HepG2 (cell line): ENCODE data around the gene PHYH. TPM values are rescaled to one million over a fixed set of nuclear protein-coding genes. Genes with fewer than 3 reads are reported as not detected.

Experiments
- ELF3 ChIP-seq: IDR thresholded peaks from 2 replicates; pipeline ENCODE4 v1.6.1; 2016; ENCODE audit warnings: missing genetic modification reagents, missing compliant biosample characterization
- FOSL1 ChIP-seq: sonication (generic); formaldehyde crosslinking; IDR thresholded peaks from 2 replicates; pipeline ENCODE4 v1.9.0; 2021; ENCODE audit warnings: missing genetic modification reagents, borderline replicate concordance
- FUBP1 ChIP-seq: sonication (generic); formaldehyde crosslinking; IDR thresholded peaks from 2 replicates; pipeline ENCODE4 v1.5.1; 2020; ENCODE audit warnings: missing genetic modification reagents, mild to moderate bottlenecking, borderline replicate concordance
- HCFC1 ChIP-seq: fragments of 150-350 bp; IDR thresholded peaks from 2 replicates; pipeline ENCODE4 v1.6.1; 2014; ENCODE audit warnings: low read depth, low read length
- KLF9 ChIP-seq: IDR thresholded peaks from 2 replicates; pipeline ENCODE4 v1.6.1; 2016; ENCODE audit warnings: low read depth
- TOPORS ChIP-seq: sonication (generic); formaldehyde crosslinking; IDR thresholded peaks from 2 replicates; pipeline ENCODE4 v1.8.0; 2023; ENCODE audit warnings: mild to moderate bottlenecking, missing genetic modification reagents
- ZBTB40 ChIP-seq, 2 experiments: fragments of 450-650 bp in 1 of 2; sonication (generic) in 1 of 2; formaldehyde crosslinking in 1 of 2; IDR thresholded peaks; 2 replicates each; pipeline versions ENCODE4 v1.6.1 to v1.8.0; 2016 to 2022; ENCODE audit warnings: antibody characterized with exemption in 1 of 2, mild to moderate bottlenecking in 1 of 2, missing genetic modification reagents in 1 of 2
- ZGPAT ChIP-seq: IDR thresholded peaks from 2 replicates; pipeline ENCODE4 v1.6.1; 2016; ENCODE audit warnings: mild to moderate bottlenecking
- ZNF431 ChIP-seq: sonication (generic); formaldehyde crosslinking; IDR thresholded peaks from 2 replicates; pipeline ENCODE4 v1.9.0; 2022; ENCODE audit warnings: missing genetic modification reagents, low read depth, mild to moderate bottlenecking, borderline replicate concordance
- ZNF512B ChIP-seq: sonication (generic); formaldehyde crosslinking; IDR thresholded peaks from 2 replicates; pipeline ENCODE4 v1.5.1; 2020; ENCODE audit warnings: missing genetic modification reagents, mild to moderate bottlenecking, borderline replicate concordance
- ZNF616 ChIP-seq: sonication (generic); formaldehyde crosslinking; IDR thresholded peaks from 2 replicates; pipeline ENCODE4 v1.5.0; 2020; ENCODE audit warnings: low read depth, mild to moderate bottlenecking, missing genetic modification reagents
- ZNF7 ChIP-seq: IDR thresholded peaks from 2 replicates; pipeline ENCODE4 v1.6.1; 2016; ENCODE audit warnings: missing biosample characterization, missing genetic modification reagents
- polyA plus RNA-seq, 8 experiments: library from polyadenylated mRNA; depleted of rRNA in 3 of 8; stranded (reverse) in 7 of 8; unstranded in 1 of 8; fragments of >200 nt; fragmentation: Illumina TruSeq in 4 of 8; extraction: Trizol in 4 of 8; gene quantifications; 2 replicates each; pipeline versions ENCODE4 v1.2.1 to v1.2.3, GENCODE V29; 2011 to 2016; ENCODE audit warnings: low read depth in 4 of 8, missing spikeins in 1 of 8, mixed read lengths in 1 of 8; ENCODE audit not compliant: insufficient read depth in 1 of 8
- total RNA-seq, 5 experiments: library from RNA; depleted of rRNA; stranded (reverse); fragments of >200 nt; fragmentation: Illumina TruSeq; extraction: Trizol; gene quantifications; 2 replicates each; pipeline ENCODE4 v1.2.3, GENCODE V29; 2016; ENCODE audit warnings: low read depth in 1 of 5

The PHYH gene
- total and polyA plus RNA-seq, 2 of the 13 experiments (the other 11 are each of a cell fraction or from before 2014, with no cell fraction given) = 27.2 to 34.5 TPM

GRCh38 chr10:13291821-13292773 lies 7.8 kb downstream of the PHYH start (continued):
- TF ChIP-seq ZNF512B (no peak), KLF9 (no peak), ELF3 (CRISPR knock-in tag) (0 out of 2 replicates have a peak, but pooled peaks have one; percentile 13), ZNF7 (CRISPR knock-in tag) (no peak), TOPORS (CRISPR knock-in tag) (no peak), FOSL1 (CRISPR knock-in tag) (no peak), HCFC1 (no peak), FUBP1 (CRISPR knock-in tag) (no peak), ZNF431 (no peak), ZBTB40 (IDR thresholded peaks at IDR 0.05) (no peak), ZBTB40 (CRISPR knock-in tag; IDR thresholded peaks at IDR 0.05) (no peak), ZNF616 (CRISPR knock-in tag) (no peak), ZGPAT (CRISPR knock-in tag) (peak; percentile 44)
